DMS114 treated with DMSO at 0.1 percent for 48 hours (cell line): ENCODE measurements around the gene DCDC2C.

Experiments used
- DNase-seq: peaks from one replicate; lab custom pipeline; 2025; ENCODE audit not compliant: unreplicated experiment; lab: John Stamatoyannopoulos, UW

DCDC2C gene

DNA sequence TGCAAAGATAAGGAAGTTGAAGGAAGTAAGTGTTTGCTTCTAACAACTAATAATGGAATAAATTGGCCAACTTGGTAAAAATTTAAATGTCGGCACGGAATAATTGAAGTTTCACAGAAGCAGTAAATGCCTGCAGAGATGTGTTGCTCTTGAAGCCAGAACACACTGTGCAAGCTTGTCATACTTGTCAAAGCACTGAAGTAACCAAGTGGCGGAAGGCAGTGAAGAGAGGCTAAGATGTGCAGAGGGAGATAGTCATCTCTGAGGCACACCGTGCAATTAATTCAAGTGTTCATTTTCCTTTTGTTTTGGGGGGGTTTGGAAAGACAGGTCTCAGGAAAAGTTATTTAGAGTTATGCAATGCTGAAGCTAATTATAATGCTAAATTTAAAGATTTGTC is 5.2 kb downstream of the DCDC2C start:
- no peak for DNase-seq

DNA sequence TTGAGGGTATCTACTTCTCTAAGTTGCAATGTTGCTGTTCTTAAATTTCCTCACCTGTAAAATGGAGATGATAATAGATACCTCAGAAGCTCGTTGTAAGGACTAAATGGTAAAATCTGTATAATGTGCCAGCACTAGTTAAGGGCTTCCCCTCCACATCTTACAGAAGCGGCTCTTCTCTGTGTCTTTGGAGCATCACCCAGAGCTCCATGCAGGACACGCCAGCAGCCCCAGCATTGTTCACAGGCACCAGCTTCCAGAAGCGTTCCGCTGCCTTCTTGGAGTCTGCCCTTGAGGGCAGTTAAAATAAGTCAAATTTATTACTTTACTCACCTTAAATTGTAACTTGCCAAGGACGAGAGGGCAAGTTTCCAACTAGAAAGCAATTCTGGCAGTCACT is 5.8 kb downstream of the DCDC2C start:
- no peak for DNase-seq

DNA sequence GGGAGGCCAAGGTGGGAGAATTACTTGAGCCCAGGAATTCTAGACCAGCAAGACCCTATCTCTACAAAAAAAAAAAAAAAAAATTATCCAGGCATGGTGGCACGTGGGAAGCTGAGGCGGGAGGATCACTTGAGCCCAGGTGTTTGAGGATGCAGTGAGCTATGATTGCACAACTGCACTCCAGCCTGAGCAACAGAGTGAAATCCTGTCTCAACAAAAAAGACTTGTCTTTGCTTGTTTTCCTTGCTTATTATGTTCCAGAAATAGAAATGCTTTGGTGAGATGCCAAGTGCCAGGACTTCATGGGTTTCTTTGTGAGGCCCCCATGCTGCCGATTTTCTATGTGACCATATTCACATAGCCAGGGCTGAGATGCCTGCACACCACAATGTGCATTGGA is 9.0 kb downstream of the DCDC2C start:
- no peak for DNase-seq

DNA sequence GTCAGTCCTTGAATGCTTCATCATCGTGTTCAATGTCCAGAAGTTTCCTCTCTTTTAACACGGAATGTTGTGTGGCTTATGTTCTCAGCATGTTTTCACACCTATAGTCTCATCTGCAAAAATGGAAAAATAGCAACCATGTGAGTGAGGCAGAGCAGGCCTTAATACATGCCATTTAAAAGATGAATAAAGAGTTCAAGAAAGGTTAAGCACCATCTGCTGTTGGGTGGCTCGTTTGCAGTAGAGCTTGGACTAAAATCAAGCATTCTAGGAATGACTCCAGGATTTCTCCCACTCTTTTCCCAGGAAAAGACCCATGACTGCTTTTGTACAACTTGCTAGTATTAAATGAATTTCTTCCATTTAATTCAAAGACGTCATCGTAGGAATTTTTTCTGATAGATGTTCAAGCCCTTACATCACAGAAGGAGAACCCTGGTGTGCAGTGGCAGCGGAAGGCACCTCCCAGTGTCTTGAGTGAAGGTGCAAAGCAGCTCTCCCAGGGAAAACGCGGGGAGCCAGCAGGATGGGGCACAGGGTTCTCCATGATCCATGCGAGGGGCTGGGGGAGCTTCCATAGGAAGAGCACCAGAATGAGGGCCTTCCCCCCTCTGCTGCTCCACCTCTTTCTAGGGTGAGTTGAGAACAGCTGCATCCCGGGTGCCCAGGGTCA is 9.6 kb downstream of the DCDC2C start:
- DNase-seq = no peak

DNA sequence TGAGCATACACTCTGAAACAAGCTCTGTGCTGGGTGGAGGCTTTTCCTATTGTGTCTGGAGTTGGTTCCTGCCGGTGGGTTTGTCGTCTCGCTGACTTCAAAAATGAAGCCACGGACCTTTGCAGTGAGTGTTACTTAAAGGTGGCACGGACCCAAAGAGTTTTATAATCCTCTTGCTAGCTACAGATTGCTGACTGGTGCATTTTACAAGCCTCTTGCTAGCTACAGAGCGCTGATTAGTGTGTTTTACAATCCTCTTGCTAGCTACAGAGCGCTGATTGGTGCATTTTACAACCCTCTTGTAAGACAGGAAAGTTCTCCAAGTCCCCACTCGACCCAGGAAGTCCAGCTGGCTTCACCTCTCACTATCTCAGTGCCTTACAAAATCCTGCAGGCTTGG is 15.3 kb downstream of the DCDC2C start:
- no peak for DNase-seq

DNA sequence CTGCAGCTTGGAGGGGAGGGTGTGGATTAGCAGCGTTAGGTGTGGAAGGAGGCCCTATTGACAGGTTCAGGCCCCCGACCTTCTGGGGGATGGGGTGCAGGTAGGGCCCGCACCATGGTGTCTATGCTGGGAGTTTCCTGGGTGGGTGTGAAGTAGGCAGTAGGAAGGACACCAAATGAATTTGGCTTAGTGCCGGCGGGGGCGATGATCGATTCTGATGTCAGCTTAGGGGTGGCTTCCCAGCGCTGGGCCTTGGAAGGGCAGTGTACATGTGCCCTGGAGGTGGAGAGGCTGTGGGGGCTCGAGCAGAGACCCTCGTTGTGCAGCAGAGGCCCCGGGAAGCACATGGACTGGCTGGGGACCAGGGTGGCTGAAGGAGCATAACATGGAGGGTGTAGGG is 21.6 kb downstream of the DCDC2C start:
- DNase-seq = no peak

DNA sequence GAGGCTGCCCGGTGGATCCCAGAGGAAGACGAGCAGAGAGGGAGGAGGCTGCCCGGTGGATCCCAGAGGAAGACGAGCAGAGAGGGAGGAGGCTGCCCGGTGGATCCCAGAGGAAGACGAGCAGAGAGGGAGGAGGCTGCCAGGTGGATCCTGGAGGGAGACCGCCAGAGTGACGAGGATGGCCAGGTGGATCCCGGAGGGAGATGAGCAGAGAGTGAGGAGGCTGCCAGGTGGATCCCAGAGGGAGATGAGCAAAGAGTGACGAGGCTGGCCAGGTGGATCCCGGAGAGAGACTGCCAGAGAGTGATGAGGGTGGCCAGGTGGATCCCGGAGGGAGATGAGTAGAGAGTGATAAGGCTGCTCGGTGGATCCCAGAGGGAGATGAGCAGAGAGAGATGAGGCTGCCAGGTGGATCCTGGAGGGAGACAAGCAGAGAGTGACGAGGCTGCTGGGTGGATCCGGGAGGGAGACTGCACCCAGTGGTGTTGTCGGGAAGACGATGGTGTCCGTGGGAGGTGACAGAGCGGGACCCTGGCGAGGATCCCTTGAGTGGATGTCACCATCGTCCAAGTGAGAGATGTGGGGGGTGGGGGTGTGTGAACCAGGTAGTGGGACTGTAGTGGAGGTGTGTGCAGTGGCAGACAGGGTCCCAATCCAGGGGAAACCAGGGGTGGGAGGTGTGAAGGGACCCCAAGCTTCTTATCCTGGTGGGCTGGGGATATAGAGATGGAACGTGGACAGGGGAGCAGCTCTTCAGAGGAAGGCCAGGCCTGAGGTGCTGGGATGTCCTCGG is 22.3 kb downstream of the DCDC2C start:
- DNase-seq = no peak

DNA sequence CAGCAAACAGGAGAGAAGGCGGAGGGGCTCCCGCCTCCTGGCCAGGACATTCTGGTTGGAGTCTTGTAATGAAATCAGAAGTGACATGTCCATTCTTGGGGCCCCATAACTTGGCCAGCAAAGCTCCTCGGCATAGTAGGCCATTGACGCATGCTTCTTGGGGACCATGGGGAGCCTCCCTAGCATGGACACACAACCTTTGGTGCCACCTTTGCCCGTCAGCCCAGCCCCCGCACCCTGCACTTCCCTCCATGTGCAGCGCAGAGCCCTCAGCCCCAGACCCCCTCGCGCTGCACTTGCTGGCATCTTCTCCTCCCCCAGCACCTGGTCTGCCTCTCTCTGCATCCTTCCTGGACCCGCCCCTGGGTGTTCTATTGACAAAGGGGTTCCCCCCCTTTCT is 23.1 kb downstream of the DCDC2C start:
- DNase-seq = no peak

DNA sequence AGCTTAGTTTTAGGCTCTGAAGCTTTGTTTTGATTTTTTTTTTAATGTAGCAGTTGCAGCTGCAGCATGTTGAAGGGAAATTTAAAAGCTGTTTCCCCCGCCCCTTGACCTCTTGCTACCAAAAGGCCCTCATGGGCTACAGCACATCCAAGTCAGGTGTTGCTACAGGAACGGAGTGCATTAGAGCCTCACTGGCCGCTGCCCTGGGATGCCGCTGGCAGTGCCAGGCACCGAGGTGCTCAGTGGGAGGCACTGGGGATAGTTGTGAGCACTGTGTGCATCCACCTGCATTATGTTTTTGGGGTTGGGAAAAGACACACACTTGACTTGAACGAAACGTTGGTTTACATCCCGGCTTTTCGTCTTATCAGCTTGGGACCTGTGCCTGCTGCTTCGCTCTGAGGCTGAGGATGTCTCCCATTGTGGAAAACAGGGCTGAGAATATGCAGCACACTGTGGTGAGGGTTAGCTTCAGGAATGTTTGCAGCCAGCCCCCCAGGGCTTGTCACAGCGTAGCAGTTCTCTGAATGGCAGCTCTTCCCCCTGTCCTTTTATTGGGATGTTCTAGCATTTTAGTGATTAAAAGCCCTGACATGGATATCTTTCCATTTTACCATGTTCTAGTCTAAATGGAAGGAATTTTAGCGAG is 24.1 kb downstream of the DCDC2C start:
- DNase-seq = no peak

DNA sequence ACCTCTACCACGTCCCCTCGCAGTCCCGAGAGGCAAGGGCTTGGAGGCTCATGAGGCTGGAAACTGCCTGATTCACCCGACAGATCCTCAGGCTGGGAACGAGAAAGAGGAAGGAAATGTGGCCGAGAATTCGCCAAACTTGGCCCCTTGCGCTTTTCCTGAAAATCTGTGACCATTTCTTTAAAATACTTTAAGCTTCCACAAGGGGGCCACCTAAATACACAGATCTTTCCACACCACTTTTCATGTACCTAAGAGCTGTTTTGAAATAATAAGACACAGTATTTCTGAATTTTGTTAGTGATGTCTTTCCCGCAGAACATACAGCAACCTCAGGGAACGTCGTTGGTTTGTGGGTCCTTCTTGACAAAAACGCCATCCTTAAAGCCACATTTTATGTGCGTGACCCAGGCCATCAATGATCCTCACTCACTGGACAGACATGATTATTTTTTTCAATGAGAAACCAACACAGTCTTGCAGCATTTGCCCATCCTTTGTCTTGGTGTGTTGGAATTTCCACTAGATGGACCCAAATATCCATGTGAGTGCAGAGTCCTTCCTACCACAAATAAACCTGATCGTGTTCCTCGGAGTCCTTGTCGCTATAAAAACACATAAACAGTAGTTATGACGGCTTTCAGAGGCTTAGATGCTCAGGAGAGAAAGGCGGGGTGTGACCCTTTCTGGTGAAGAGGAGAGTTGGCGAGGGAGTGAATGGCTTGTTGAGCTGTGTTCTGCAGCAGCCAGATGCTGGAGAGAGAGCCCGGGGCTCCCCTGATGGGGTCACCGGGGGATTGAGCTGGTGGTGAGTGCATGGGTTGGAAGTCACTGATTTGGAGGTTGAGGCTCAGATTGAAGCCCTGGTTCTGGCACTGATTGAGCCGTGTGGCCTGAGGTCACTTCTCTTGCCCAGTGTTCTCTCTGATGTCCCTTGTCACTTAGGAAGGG is 25.0 kb downstream of the DCDC2C start:
- DNase-seq = peak; percentile 9

DNA sequence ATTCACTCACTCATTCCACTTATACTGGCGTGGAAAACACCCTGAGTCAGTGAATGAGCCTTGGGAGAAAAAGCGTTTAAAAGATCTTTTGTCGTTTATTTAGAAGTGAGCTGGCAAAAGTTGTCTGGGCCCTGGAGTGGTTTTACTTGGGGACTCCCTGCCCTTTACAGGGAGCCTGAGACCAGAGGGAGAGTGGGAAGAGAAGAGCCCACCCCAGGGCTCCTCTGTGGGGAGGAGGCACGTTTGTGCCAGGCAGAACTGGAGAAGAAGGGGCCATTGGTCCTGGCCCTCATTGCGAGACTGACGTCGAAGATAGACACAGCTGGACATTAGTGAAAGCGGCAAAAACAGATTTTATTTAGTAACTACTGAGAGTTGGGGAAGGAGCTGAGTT is 25.7 kb downstream of the DCDC2C start:
- DNase-seq = no peak

DNA sequence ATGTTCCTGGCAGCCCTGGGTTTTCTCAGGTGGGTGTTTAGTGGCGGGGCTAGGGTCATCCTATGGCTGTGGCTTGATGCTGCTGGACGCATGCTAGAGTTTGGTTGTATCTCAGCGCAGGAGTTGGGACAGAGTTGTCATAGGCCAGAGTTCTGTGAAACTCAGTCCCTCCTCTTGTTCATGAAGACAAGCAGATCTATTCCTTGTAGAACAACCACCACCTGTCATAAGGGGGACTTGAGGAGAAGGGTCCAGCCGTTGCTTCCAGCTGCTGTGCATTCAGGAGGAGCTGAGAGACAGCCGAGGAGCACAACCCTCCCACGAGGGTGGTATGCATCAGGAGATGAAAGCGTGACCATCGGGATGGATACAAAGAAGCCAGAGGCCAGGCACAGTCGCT is 26.4 kb downstream of the DCDC2C start:
- DNase-seq = no peak

DNA sequence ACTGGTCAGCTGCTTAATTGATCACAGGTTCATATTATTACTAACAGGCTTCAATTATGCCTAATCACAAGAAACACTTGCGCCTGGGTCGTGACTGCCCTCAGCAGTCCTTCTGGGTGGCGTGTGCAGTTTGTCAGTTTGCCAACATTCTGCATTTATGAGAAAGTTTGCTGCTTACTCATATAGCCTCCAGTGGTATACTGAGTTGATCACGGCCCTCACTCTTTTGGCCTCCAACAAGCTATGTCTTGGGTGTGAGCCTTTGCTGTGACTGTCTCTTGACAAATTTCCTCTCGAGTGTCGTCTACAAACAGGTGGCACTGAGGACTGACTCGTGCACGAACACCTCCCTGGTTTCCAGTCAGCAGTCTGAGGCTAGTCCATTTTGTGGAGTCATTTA is 27.3 kb downstream of the DCDC2C start:
- DNase-seq = no peak

DNA sequence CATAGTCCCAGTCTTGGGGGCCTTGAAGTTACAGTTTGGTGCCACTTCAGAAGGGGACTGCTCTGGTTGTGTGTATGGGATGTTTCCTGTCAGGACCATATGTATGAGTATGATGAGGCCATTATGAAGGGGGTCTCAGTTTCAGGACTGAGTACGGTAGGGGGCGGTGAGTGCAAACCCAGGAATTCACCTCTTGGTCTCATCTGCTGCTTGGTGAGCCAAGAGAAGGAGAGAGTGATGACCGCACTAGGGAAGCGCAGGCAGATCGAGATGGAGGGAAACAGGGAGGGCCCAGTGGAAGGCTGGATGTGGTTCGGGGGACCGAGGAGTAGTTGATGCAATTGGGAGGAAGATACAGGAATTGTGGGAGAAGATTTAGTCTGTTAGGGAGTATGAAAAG is 28.5 kb downstream of the DCDC2C start:
- DNase-seq = no peak

DNA sequence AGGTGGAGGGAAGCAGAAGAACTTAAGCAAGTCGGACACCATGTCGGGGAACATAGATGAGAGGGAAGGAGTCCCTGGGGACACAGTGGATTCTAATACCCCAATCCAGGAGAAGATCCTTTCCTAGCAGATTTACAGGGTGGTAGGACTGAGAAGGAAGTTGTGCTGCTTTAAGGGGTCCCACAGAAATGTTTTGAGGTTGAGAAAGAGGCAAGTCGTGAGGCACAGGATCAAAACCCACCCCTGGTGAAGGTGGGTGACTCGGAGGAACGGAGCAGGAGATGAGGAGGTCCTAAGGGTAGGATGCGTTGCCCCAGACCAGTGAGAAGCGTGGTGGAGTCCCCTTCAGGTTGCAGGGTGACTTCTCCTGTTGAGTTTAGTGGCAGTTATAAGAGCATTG is 32.7 kb downstream of the DCDC2C start:
- no peak for DNase-seq

DNA sequence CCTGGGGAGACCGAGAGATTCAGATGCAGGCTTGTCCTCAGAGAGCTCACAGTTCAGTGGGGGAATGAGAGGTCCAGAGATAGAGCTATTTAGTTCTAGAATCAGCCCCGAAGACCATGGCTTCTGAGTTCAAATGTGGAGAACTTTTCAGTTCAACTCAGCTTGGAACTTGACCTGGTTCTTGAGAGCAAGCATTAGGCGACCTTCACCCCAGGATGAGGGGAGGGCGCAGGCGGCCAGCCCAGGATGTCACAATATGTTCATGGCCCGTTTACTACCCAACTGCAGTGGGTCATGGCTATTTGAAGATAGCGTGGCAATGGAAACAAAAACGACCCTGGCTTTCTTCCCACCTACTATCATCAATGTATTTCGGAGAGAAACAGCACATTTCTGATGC is 33.8 kb downstream of the DCDC2C start:
- DNase-seq = no peak

DNA sequence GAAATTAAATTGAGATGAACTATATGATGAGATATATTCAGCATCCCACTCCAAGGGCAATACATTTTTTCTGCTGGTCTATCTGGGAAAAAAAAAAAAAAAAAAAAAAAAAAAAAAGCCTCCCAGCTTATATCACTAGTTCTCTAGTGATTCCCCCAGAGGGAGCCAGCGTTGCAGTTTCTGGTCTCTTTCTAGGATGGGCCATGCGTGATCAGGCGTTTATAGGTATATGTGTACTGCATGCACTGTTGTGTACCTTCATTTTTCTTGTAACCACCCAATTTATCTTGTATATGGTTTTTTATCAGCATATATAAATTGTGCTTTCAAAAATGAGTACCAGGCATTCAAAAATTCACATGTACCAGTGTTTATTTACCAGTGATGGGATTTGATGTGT is 35.1 kb downstream of the DCDC2C start:
- peak; percentile 17 for DNase-seq

DNA sequence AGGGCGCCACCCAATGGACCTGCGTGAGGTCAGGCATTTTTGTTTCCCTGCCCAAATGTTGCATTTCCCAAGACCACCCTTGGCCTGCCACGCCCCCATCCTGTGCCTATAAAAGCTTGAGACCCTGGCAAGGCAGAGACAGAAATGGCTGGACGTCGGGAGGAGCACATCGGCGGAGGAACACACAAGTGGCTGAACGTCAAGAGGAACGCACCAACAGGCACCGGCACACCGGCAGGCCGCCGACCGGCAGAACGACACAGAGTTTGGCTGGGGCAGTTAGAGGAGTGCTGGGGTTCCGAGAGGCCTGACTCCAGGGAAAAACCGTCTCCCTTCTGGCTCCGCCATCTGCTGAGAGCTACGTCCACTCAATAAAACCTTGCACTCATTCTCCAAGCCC is 35.9 kb downstream of the DCDC2C start:
- DNase-seq = no peak

DNA sequence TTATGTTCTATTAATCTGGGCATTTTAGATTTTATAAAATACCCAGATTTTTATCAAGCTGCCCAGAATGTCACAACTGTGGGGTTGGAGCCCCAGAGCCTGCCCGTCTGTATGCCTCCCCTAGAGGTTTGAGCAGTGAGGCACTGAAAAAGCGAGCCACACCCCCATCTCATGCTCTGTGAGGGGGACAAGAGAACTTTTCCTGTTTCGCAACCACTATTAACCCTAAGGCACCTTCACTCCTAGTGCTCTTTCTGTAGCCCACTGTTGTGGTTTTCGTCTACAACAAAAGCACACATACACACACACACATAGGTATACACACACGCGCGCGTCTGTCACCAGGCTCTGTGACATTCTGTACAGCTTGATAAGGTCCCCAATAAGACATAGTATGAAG is 38.0 kb downstream of the DCDC2C start:
- no peak for DNase-seq

DNA sequence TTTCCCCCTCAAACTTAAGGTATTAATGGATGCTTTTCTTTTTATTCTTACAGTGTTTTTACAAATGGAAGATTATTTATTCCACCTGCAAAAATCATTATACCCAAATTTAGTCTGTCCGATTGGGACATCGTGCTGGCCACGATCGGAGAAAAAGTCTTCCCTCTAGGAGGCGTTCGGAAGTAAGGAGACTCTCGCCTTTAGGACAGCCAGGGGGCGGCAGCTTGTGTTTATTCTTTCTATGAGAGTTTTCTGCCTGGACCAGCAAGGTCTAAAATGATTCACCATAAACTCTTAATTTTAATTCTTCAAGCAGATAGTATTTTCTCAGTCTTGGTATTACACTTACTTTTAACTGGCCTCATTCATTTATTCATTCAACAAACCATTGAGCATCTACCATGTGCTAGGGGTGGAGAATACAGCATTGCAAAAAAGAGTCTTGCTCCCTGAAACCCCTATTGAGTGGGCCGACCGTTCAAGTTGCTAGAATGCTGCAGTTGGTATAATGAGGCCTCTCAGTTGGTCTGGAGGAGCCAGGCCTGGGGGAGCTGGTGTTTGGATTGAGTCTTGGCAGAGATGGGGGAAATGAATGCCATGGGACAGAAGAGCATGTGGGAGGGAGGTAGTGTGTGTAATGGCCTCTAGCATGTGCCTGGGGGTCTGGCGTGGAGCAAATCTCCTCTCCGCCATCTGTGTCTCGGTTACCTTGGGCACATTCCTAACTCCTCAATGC is 38.7 kb downstream of the DCDC2C start:
- no peak for DNase-seq
